HEK293 (cell line): Measurements from ENCODE around the gene UGT1A7.

ENCODE experiments used
- CTCF ChIA-PET: fragments of 350-600 bp; formaldehyde crosslinking; extraction: SDS; loops from one replicate; lab custom pipeline; 2021; ENCODE audit warnings: antibody characterized with exemption; lab: Yijun Ruan, JAX
- POLR2A ChIA-PET: fragments of 300-600 bp; formaldehyde crosslinking; extraction: SDS; loops from one replicate; lab custom pipeline; 2020; ENCODE audit warnings: antibody characterized with exemption, inconsistent platforms; lab: Yijun Ruan, JAX
- H3K27ac ChIP-seq: fragments of 200-500 bp; sonication (Bioruptor generic); 2 replicates; pipeline ENCODE4 v1.5.1; 2014; ENCODE audit warnings: low read depth, low read length, control low read depth, inconsistent platforms; ENCODE audit errors: extremely low read depth
- H3K36me3 ChIP-seq, 2 experiments: fragments of 200-500 bp in 1 of 2; sonication (Bioruptor generic) in 1 of 2; 1 replicate in 1 of 2; 2 replicates in 1 of 2; pipeline ENCODE4 v1.5.1; 2014 to 2017; ENCODE audit warnings: inconsistent platforms in 2 of 2, low read length in 2 of 2; ENCODE audit not compliant: control insufficient read depth in 2 of 2, insufficient read depth in 1 of 2
- H3K4me1 ChIP-seq: fragments of 200-500 bp; sonication (Bioruptor generic); 2 replicates; pipeline ENCODE4 v1.5.1; 2014; ENCODE audit warnings: mild to moderate bottlenecking, low read length, inconsistent platforms; ENCODE audit not compliant: control insufficient read depth, insufficient read depth
- H3K4me3 ChIP-seq: 2 replicates; pipeline ENCODE4 v1.5.1; 2011; ENCODE audit warnings: low read depth, mild to moderate bottlenecking, control low read depth, low read length, moderate library complexity
- H3K9me3 ChIP-seq: fragments of 200-500 bp; sonication (Bioruptor generic); 2 replicates; pipeline ENCODE4 v1.5.1; 2014; ENCODE audit warnings: low read depth, low read length, inconsistent platforms; ENCODE audit not compliant: control insufficient read depth, insufficient read depth
- BCL6B ChIP-seq: fragments of 450-650 bp; formaldehyde crosslinking; IDR thresholded peaks from 2 replicates; pipeline ENCODE4 v1.5.1; 2017; ENCODE audit warnings: missing biosample characterization, missing genetic modification characterization
- CTCF ChIP-seq: fragments of 450-650 bp; formaldehyde crosslinking; IDR thresholded peaks from 2 replicates; pipeline ENCODE4 v1.5.1; 2016; ENCODE audit warnings: missing biosample characterization, missing genetic modification characterization
- GFI1B ChIP-seq: fragments of 450-650 bp; formaldehyde crosslinking; IDR thresholded peaks from 2 replicates; pipeline ENCODE4 v1.5.1; 2016; ENCODE audit warnings: missing biosample characterization, missing genetic modification characterization
- MZF1 ChIP-seq: fragments of 450-650 bp; formaldehyde crosslinking; IDR thresholded peaks from 2 replicates; pipeline ENCODE4 v1.5.1; 2017; ENCODE audit warnings: missing biosample characterization, missing genetic modification characterization, borderline replicate concordance
- SALL2 ChIP-seq: fragments of 450-650 bp; formaldehyde crosslinking; IDR thresholded peaks from 2 replicates; pipeline ENCODE4 v1.5.0; 2017; ENCODE audit warnings: missing biosample characterization, mild to moderate bottlenecking, missing genetic modification characterization, borderline replicate concordance
- SCRT2 ChIP-seq: fragments of 450-650 bp; formaldehyde crosslinking; IDR thresholded peaks from 2 replicates; pipeline ENCODE4 v1.5.1; 2016; ENCODE audit warnings: missing biosample characterization, missing genetic modification characterization
- SETDB1 ChIP-seq: IDR thresholded peaks from one replicate; pipeline ENCODE4 v1.6.1; 2017; ENCODE audit warnings: mild to moderate bottlenecking, low read length, moderate library complexity, mixed read lengths; ENCODE audit not compliant: insufficient read length
- ZBTB26 ChIP-seq: fragments of 450-650 bp; formaldehyde crosslinking; optimal IDR thresholded peaks from 2 replicates; pipeline ENCODE3; 2016; ENCODE audit warnings: missing biosample characterization, mild to moderate bottlenecking, missing genetic modification characterization
- ZNF112 ChIP-seq: fragments of 450-650 bp; formaldehyde crosslinking; IDR thresholded peaks from 2 replicates; pipeline ENCODE4 v1.5.0; 2017; ENCODE audit warnings: missing biosample characterization, missing genetic modification characterization
- ZNF148 ChIP-seq: fragments of 450-650 bp; formaldehyde crosslinking; IDR thresholded peaks from 2 replicates; pipeline ENCODE4 v1.5.0; 2017; ENCODE audit warnings: missing biosample characterization, missing genetic modification characterization, borderline replicate concordance
- ZNF184 ChIP-seq: fragments of 450-650 bp; IDR thresholded peaks from 2 replicates; pipeline ENCODE4 v1.5.1; 2018; ENCODE audit warnings: missing biosample characterization, mild to moderate bottlenecking, missing genetic modification characterization
- ZNF354C ChIP-seq: fragments of 450-650 bp; formaldehyde crosslinking; IDR thresholded peaks from 2 replicates; pipeline ENCODE4 v1.5.1; 2016; ENCODE audit warnings: missing biosample characterization, missing genetic modification characterization, low read depth, borderline replicate concordance
- ZNF423 ChIP-seq: fragments of 450-650 bp; formaldehyde crosslinking; IDR thresholded peaks from 2 replicates; pipeline ENCODE4 v1.5.1; 2016; ENCODE audit warnings: missing biosample characterization, missing genetic modification characterization
- ZNF433 ChIP-seq: fragments of 450-650 bp; formaldehyde crosslinking; IDR thresholded peaks from 2 replicates; pipeline ENCODE4 v1.5.1; 2016; ENCODE audit warnings: missing biosample characterization, missing genetic modification characterization, low read depth
- ZNF449 ChIP-seq: fragments of 450-650 bp; formaldehyde crosslinking; IDR thresholded peaks from 2 replicates; pipeline ENCODE4 v1.5.1; 2017; ENCODE audit warnings: missing biosample characterization, mild to moderate bottlenecking, missing genetic modification characterization, moderate library complexity
- ZNF488 ChIP-seq: fragments of 450-650 bp; formaldehyde crosslinking; IDR thresholded peaks from 2 replicates; pipeline ENCODE4 v1.5.1; 2016; ENCODE audit warnings: missing biosample characterization, missing genetic modification characterization
- ZNF514 ChIP-seq: fragments of 450-650 bp; formaldehyde crosslinking; IDR thresholded peaks from 2 replicates; pipeline ENCODE4 v1.5.1; 2016; ENCODE audit warnings: missing biosample characterization, missing genetic modification characterization
- ZNF600 ChIP-seq: fragments of 450-650 bp; formaldehyde crosslinking; IDR thresholded peaks from 2 replicates; pipeline ENCODE4 v1.5.1; 2016; ENCODE audit warnings: missing biosample characterization, missing genetic modification characterization
- ZNF704 ChIP-seq: fragments of 450-650 bp; formaldehyde crosslinking; IDR thresholded peaks from 2 replicates; pipeline ENCODE4 v1.5.1; 2016; ENCODE audit warnings: missing biosample characterization, missing genetic modification characterization
- ZNF791 ChIP-seq: fragments of 450-650 bp; formaldehyde crosslinking; IDR thresholded peaks from 2 replicates; pipeline ENCODE4 v1.5.1; 2016; ENCODE audit warnings: missing biosample characterization, missing genetic modification characterization
- ZSCAN18 ChIP-seq: fragments of 450-650 bp; formaldehyde crosslinking; IDR thresholded peaks from 2 replicates; pipeline ENCODE4 v1.5.1; 2016; ENCODE audit warnings: missing biosample characterization, missing genetic modification characterization

Gene UGT1A7

GRCh38 chr2:233658610-233659009 lies 23.1 kb upstream of the UGT1A7 start:
- CTCF ChIA-PET, result no interaction called here
- Histone ChIP-seq H3K9me3 (no peaks in the 10 kb centered on the region), H3K36me3 (no peaks in the 10 kb centered on the region), H3K27ac (no peak overlapping the region), H3K4me1 (no peaks in the 10 kb centered on the region), H3K4me3 (no peak overlapping the region)
- POLR2A ChIA-PET, result no interaction called here
- TF ChIP-seq ZNF704 (tag by site-specific recombination), result no peak
- no peak for TF ChIP-seq SALL2 (tag by site-specific recombination)
- no peak for TF ChIP-seq CTCF (tag by site-specific recombination)
- TF ChIP-seq ZNF791, result no peak
- TF ChIP-seq ZNF488 (tag by site-specific recombination), result no peak
- no peak for TF ChIP-seq ZNF514 (tag by site-specific recombination)
- TF ChIP-seq ZNF433, result no peak
- no peak for TF ChIP-seq SCRT2 (tag by site-specific recombination)
- TF ChIP-seq ZNF148 (tag by site-specific recombination), result no peak
- TF ChIP-seq GFI1B (tag by site-specific recombination), result no peak

GRCh38 chr2:233663911-233664310 lies 17.8 kb upstream of the UGT1A7 start:
- Histone ChIP-seq H3K4me3 (no peak overlapping the region), H3K9me3 (no peaks in the 10 kb centered on the region), H3K27ac (no peak overlapping the region), H3K36me3 (no peaks in the 10 kb centered on the region)
- CTCF ChIA-PET, result no interaction called here
- POLR2A ChIA-PET, result no interaction called here
- TF ChIP-seq ZNF449 (tag by site-specific recombination) (no peak), ZNF184 (no peak), MZF1 (tag by site-specific recombination) (no peak), ZSCAN18 (tag by site-specific recombination) (no peak), ZNF354C (tag by site-specific recombination) (no peak), ZNF112 (tag by site-specific recombination) (no peak), ZBTB26 (tag by site-specific recombination) (no peak), BCL6B (no peak), ZNF600 (no peak), SETDB1 (no peak), ZNF423 (tag by site-specific recombination) (no peak)
- TF ChIP-seq, all 188 proteins: peak for 0
- no peaks in the 10 kb centered on the region for H3K4me1 ChIP-seq
